ENCODE results near the gene TMCO4.

TMCO4 gene

GRCh38 chr1:19710825-19711611, 88.7 kb downstream of the TMCO4 start:
- no peak for DNase-seq

DNA sequence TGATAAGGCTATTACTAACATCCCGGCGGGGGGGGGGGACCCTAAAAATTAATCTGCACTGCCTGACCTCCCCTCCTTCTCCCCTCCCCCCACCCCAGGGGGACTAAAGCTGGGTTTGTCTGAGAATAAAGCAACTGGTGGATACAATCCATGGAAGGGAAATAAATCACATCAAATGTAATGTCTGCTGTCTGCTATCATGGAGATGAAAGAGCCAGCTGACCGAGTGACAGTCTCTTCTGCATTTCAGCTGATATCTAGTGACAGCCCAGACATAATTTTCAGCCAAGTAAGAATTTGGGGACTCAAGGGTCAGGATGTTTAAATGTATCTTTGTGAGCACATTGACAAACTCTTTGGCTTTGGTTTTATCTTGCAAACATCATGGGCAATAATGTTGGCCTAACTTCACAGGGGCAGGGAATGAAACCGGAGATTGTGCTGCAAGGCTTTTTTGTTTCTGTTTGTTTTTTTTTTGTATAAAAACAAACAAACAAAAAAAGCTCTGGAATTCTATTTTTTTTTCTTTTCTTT, 90.4 kb downstream of the TMCO4 start:
- DNase-seq, result no peak

GRCh38 chr1:19708567-19709110, 91.1 kb downstream of the TMCO4 start:
- no peak for DNase-seq

DNA sequence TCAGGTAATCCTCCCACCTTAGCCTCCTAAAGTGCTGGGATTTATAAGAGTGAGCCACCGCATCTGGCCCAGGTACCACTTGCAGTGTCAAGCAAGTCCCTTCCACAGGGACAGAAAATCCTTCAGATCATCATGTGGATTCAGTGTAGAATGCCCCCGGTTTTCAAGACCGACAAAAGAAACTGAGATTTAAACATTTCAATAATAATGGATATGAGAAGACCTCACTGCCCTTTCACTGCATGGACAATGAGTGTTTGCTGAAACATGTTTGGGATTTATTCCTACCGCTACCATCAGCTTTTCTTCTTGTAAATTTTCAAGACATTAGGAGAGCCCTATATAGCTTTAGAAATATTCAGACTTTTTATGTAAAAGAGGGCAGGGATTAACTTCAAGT, 93.6 kb downstream of the TMCO4 start:
- DNase-seq, result no peak

- no peak for DNase-seq
Observed at GRCh38 chr1:19705464-19705863, 94.3 kb downstream of the TMCO4 start.

DNA sequence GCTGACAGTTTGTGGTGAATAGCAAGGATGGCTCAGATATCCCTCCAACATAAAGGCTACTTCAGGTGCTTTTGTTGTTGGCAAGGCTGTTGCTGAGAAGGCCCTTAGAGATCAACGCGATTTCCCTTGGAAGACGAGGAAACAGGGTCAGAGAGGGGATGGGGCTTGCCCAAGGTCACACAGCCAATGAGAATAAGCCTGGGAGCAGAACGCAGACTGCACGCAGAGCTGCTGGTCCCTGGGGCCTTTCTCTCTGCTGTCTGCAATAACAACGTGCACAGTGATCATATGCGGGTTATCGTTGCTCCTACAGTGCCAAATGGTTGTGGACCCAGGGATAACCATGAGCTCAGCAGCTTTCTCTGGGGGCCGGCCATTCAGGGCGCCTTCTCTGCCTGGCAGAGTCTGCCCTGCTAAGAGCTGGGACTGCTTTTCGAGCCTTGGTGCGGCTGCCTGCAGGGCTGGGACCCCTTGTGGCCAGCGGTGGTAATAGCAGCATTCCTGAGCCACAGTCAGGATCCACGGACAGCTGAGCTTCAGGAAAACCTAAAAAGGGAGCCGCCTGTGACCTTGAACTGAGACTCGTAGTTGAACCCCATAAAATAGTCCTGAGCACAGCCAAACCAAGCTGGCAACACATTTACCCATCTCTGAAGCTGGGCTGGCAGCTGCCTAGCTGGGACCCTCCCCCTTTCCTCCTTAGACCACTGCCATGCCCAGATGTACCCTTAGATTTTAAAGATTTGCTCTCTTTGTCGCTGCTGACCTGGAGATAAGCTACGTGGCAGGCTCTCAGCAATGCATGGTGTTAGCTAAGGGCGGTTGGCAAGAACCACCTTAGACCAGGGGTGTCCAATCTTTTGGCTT, 95.2 kb downstream of the TMCO4 start:
- peak; percentile 55 for DNase-seq

GRCh38 chr1:19703280-19703679, 96.4 kb downstream of the TMCO4 start:
- no peak for DNase-seq

- no peak for DNase-seq
Observed at GRCh38 chr1:19700079-19700777, 99.5 kb downstream of the TMCO4 start.

- no peak for DNase-seq
Observed at GRCh38 chr1:19698181-19698580, 101.5 kb downstream of the TMCO4 start.

DNA sequence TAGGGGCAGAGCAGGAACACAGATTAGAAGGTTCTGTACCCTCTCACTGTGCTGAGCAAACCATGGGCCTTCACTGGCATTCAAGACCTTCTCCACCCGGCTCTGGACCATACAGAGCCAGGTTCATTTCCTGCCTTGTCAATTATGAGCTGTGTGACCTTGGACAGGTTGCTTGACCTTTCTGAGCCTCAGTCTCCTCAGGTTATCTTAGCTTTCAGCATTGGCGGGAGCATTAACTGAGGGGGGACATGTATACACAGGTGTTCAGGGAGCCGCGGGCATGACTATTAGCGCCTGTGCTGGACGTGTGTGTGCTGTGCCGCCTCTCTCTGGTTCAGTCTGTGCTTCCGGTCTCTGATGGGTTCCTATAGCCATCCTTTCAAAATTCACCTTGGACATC, 102.9 kb downstream of the TMCO4 start:
- no peak for DNase-seq

DNA sequence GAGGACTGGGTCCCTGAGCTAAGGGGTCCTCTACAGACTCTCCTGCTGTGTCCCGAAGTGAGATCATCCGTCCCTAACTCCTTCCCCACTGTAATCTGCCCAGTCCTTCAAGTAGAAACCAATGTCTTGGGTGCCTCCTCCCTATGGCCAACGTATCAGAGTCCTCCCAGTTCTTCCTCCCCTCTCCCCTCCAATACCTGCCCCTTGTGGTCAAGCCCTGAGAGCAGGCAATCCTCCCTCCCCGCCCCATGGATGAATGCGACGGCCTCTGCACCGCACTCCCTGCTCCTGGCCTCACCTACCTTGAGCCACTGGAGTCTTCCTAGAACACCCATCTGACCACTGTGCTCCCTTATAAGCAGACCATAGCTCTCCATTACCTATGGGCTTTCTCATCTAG, 103.9 kb downstream of the TMCO4 start:
- no peak for DNase-seq

- no peak for DNase-seq
Observed at GRCh38 chr1:19694298-19694697, 105.4 kb downstream of the TMCO4 start.

DNA sequence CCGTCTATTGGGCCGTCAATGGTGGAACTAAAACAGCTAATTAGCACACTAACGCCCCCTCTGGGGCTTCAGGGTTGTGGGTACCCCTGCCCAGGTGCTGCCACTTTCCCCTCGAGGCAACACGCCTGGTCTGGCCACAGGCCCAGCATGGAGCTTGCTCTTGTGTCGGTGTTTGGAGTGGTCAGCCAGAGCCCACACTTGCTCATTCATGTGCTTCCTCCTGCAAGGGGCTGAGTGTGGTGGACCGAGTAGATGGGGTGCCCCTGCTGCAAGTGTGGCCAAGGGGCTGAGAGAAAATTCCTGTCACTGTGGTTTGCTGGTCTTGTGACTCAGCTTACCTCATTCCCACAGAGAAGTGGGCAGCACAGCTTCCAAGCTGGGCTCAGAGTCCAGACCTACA, 109.4 kb downstream of the TMCO4 start:
- DNase-seq, result no peak

DNA sequence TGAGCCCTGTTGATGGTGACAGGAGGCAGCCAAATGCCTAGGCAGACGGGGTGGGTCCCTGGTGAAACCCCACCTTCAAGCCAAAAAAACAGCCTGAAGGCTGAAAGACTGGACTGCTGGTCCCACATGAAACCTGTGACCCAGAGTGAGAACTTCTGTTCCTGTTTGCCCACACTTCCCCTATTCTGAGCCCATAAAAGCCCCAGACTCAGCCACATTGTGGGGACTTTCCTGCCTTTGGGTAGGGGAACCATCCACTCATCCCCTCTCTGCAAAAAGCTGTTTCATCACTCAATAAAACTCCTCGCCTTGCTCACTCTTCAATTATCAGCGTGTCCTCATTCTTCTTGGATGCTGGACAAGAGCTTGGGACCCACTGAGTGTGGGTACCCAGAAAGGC, 109.9 kb downstream of the TMCO4 start:
- no peak for DNase-seq

DNA sequence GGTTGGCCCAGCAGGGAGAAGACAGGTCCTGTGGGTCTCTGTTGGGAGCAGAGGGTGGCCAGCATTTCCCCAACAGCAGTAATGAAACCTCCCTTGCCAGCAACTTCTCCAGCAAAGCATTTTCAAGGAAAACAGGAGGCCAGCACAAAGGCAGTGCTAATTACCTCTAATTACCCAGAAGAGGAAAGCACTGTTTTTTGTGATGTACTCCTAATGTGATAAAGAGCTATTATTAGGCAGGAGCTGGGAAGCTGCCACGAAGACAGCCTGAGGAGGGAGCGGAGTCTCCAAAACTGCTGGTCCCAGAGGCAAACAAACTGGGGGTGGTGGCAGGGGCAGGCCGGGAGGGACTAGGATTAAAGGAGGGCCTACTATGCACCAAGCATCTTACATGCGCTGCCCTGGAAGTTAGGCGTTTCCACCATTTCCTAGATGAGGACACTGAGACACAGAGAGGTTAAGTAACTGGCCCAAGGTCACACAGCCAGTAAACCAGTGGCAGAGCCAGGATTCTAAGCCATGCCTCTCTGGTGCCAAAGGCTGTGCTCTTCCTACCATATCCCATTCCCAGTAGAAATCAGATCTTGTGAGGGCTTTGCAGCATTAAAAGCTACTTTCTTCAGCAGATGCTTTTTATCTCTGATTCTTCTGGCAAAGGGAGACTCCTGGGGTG, 110.5 kb downstream of the TMCO4 start:
- DNase-seq, result no peak

DNA sequence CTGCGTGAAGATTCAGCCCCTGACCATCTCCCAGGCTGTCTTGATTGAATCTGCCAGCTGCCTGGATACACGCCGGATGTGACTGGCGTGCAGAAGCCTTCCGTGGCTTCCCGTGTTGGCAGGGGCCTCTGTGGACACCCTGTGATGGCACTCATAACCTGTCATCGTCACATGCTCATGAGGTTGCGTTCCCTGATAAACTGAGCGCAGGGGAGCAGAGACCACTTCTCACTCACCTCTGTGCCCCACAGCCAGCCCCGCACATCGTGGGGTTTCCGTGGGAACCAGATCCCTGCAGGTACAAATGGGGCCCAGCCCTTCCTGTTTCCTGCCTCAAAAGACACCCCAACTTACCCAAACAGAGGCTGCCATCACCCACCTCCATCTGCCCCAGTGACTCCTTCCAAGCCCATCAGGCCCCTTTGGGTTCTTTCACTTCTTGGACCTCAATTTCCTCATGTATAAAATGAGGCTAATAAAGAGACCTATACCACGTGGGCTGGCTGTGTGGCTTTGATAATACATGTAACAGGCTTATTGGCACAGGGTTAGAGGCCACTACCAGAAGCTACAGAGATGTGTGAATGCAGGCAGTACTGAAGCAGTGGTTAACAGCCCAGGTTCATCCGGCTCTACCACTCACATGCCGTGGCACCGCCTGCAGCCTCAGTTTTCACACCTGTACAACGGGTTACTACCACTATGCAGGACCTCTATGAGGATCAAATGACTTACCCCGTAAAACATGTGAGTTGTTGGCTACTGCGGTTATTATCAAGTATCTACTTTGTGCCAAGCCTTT, 111.5 kb downstream of the TMCO4 start:
- no peak for DNase-seq

GRCh38 chr1:19687414-19687813, 112.3 kb downstream of the TMCO4 start:
- no peak for DNase-seq

DNA sequence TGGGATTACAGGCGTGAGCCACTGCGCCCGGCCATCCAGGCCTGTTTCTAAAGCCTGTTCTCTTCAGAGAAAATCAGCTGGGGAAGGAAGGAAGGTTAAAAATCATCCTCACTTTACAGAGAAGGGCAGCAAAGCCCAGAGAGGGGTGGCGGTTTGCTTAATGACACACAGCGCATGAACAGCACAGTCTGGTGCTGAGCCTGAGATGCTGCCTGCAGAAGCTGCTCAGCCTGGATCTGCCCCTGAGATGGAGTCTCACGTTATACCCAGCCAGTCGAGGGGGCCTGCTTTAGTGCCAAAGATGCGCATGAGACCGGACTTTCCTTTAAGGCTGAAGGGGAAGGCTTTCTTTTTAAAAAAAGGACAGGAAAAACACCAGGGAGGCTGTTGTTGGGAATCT, 113.7 kb downstream of the TMCO4 start:
- no peak for DNase-seq

GRCh38 chr1:19684677-19685076, 115.0 kb downstream of the TMCO4 start:
- no peak for DNase-seq

GRCh38 chr1:19683351-19683750, 116.4 kb downstream of the TMCO4 start:
- DNase-seq, result no peak

GRCh38 chr1:19682901-19683300, 116.8 kb downstream of the TMCO4 start:
- DNase-seq, result no peak

DNA sequence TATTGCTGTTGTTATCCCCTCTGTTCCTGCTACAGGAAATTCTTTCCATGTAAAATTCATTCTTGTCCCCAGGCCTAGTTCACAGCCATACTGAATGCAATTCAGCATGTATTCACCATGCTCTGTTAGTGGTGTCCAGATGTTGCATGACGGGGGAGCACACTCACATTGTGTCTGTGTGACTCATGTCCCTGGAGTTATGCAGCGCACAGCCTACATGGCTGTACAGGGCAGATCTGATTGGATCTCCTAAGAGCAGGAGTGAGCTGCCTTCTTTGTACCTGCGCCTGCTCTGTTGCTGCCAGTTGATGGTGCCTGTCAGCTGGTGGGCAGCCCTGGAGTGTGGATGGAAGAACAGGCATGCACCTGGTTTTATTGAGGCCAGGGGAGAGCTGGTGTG, 117.5 kb downstream of the TMCO4 start:
- DNase-seq, result no peak

All from NCI-H1092 treated with DMSO at 0.1 percent for 48 hours (cell line).